ENCODE results near the gene ABCA3.

DNA sequence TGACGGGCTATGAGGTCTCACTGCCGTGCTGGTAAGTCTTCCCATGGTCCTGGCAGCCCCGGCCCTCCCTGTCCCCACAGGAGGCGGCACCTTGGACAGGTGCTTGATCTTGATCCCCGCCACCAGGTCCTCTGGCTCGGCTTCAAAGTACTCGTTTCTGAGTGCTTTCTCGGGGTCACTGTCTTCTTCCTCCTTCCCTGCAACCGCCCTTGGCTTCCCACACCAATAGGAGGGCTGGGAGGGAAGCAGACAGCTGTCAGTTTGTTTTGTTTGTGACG, 40.7 kb downstream of the ABCA3 start:
- TF ChIP-seq POLR2A (IDR thresholded peaks at IDR 0.05) = no peak
- TF ChIP-seq POLR2AphosphoS5 (IDR thresholded peaks at IDR 0.05) = no peak
- TF ChIP-seq, protein P1, sequence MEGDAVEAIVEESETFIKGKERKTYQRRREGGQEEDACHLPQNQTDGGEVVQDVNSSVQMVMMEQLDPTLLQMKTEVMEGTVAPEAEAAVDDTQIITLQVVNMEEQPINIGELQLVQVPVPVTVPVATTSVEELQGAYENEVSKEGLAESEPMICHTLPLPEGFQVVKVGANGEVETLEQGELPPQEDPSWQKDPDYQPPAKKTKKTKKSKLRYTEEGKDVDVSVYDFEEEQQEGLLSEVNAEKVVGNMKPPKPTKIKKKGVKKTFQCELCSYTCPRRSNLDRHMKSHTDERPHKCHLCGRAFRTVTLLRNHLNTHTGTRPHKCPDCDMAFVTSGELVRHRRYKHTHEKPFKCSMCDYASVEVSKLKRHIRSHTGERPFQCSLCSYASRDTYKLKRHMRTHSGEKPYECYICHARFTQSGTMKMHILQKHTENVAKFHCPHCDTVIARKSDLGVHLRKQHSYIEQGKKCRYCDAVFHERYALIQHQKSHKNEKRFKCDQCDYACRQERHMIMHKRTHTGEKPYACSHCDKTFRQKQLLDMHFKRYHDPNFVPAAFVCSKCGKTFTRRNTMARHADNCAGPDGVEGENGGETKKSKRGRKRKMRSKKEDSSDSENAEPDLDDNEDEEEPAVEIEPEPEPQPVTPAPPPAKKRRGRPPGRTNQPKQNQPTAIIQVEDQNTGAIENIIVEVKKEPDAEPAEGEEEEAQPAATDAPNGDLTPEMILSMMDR (IDR thresholded peaks at IDR 0.05) = no peak

Data from upper lobe of left lung (tissue), 4 donors.